ENCODE results near the gene GATA5. TPM values are rescaled to one million over a fixed set of nuclear protein-coding genes. Genes with fewer than 3 reads are reported as not detected.

GATA5 gene
- polyA plus RNA-seq, 1 of the 3 experiments (the other 2 are of a cell fraction): not detected

- no peak for DNase-seq
- H4K20me1 ChIP-seq (ENCODE audit: insufficient read depth): no peaks in the 10 kb centered on the region
- H3K36me3 ChIP-seq (replicated peaks in 1 of 2; ENCODE audit: control insufficient read depth in 1 of 2, insufficient read depth in 2 of 2, low read length in 1 of 2): no peaks in the 10 kb centered on the region
- no peaks in the 10 kb centered on the region; a peak in 1 of 4 replicates for H3K4me1 ChIP-seq (ENCODE audit: control insufficient read depth in 1 of 2, insufficient read depth in 2 of 2, low read depth in 1 of 2, low read length in 1 of 2)
- no peaks in the 10 kb centered on the region for H3K9me2 ChIP-seq
- WGBS (ENCODE audit: low lambda C conversion rate): 77% methylated on average over 22 of the region's 25 CpGs
- CTCF ChIA-PET: interaction anchor here (1.2 to 1.5 kb wide), 2 partner anchors 53 to 153 kb away, joined by 3 to 4 read pairs; no protein-coding TSS in a partner anchor
- no peak overlapping the region for H3K4me3 ChIP-seq (ENCODE audit: low read depth in 2 of 2, low read length in 1 of 2)
- H3K4me2 ChIP-seq: no peak overlapping the region
- no peak overlapping the region for H2AFZ ChIP-seq (ENCODE audit: low read depth)
- TF ChIP-seq GATA2 (CRISPR knock-in tag; IDR thresholded peaks at IDR 0.05): no peak
- TF ChIP-seq JUND (IDR thresholded peaks at IDR 0.05): no peak
- TF ChIP-seq NFIC (IDR thresholded peaks at IDR 0.05; ENCODE audit: borderline replicate concordance): no peak
- TF ChIP-seq NRF1 (IDR thresholded peaks at IDR 0.05; ENCODE audit: low read depth, low read length): no peak
- TF ChIP-seq FOXM1 (IDR thresholded peaks at IDR 0.05; ENCODE audit: low read depth): no peak
- no peak for TF ChIP-seq FOSL2 (IDR thresholded peaks at IDR 0.05; ENCODE audit: borderline replicate concordance, low read depth)
- TF ChIP-seq FOXJ3 (CRISPR knock-in tag; IDR thresholded peaks at IDR 0.05): no peak
- TF ChIP-seq MAX (IDR thresholded peaks at IDR 0.05; ENCODE audit: low read depth): no peak
- no peak for TF ChIP-seq PBX3 (IDR thresholded peaks at IDR 0.05)
- no peak for TF ChIP-seq MEF2A (IDR thresholded peaks at IDR 0.05; ENCODE audit: borderline replicate concordance, low read depth)
- no peak for TF ChIP-seq RXRA (IDR thresholded peaks at IDR 0.05; ENCODE audit: borderline replicate concordance, low read depth)
- TF ChIP-seq SMC3 (IDR thresholded peaks at IDR 0.05; ENCODE audit: low read depth, low read length): no peak
- TF ChIP-seq POLR2AphosphoS5 (IDR thresholded peaks at IDR 0.05; ENCODE audit: low read depth, low read length): no peak
- TF ChIP-seq RCOR1 (IDR thresholded peaks at IDR 0.05; ENCODE audit: low read length): no peak
- no peak for TF ChIP-seq ELF1 (IDR thresholded peaks at IDR 0.05)
- TF ChIP-seq TCF12 (IDR thresholded peaks at IDR 0.05): no peak
- no peak overlapping the region for H3K27ac ChIP-seq (ENCODE audit: low read depth in 2 of 2, low read length in 1 of 2)
- no peaks in the 10 kb centered on the region for H3K9me3 ChIP-seq
- POLR2A ChIA-PET: no interaction called here
- no peak overlapping the region for H3K9ac ChIP-seq
- H3F3A ChIP-seq (replicated peaks; ENCODE audit: insufficient read depth): no peaks in the 10 kb centered on the region
- H3K79me2 ChIP-seq (ENCODE audit: insufficient read depth): no peaks in the 10 kb centered on the region
- H3K27me3 ChIP-seq (ENCODE audit: insufficient read depth): no peaks in the 10 kb centered on the region
Measured at GRCh38 chr20:62463651-62464424, 12.0 kb downstream of the GATA5 start.

GRCh38 chr20:62462976-62463592 lies 12.7 kb downstream of the GATA5 start:
- no peak for DNase-seq
- POLR2A ChIA-PET: no interaction called here
- Histone ChIP-seq H3K4me1 (ENCODE audit: control insufficient read depth in 1 of 2, insufficient read depth in 2 of 2, low read depth in 1 of 2, low read length in 1 of 2) (no peaks in the 10 kb centered on the region; a peak in 1 of 4 replicates), H3K4me2 (no peak overlapping the region), H3K36me3 (replicated peaks in 1 of 2; ENCODE audit: control insufficient read depth in 1 of 2, insufficient read depth in 2 of 2, low read length in 1 of 2) (no peaks in the 10 kb centered on the region), H3K27me3 (ENCODE audit: insufficient read depth) (no peaks in the 10 kb centered on the region), H3K27ac (ENCODE audit: low read depth in 2 of 2, low read length in 1 of 2) (no peak overlapping the region), H4K20me1 (ENCODE audit: insufficient read depth) (no peaks in the 10 kb centered on the region), H3K9me3 (no peaks in the 10 kb centered on the region), H3K79me2 (ENCODE audit: insufficient read depth) (no peaks in the 10 kb centered on the region), H2AFZ (ENCODE audit: low read depth) (no peak overlapping the region), H3F3A (replicated peaks; ENCODE audit: insufficient read depth) (no peaks in the 10 kb centered on the region), H3K9me2 (no peaks in the 10 kb centered on the region), H3K4me3 (ENCODE audit: low read depth in 2 of 2, low read length in 1 of 2) (no peak overlapping the region), H3K9ac (no peak overlapping the region)
- CTCF ChIA-PET: no interaction called here
- whole genome bisulfite sequencing (ENCODE audit: low lambda C conversion rate): 35% methylated on average over 11 of the region's 15 CpGs
- no peak for TF ChIP-seq IRF3 (IDR thresholded peaks at IDR 0.05; ENCODE audit: low read depth, low read length)
- no peak for TF ChIP-seq ELF1 (IDR thresholded peaks at IDR 0.05)
- TF ChIP-seq MAX (IDR thresholded peaks at IDR 0.05; ENCODE audit: low read depth): no peak
- TF ChIP-seq FOXM1 (IDR thresholded peaks at IDR 0.05; ENCODE audit: low read depth): no peak
- TF ChIP-seq RAD21 (IDR thresholded peaks at IDR 0.05; ENCODE audit: low read length): no peak
- TF ChIP-seq EP300 (IDR thresholded peaks at IDR 0.05; ENCODE audit: borderline replicate concordance in 1 of 2, low read depth in 1 of 2, low read length in 1 of 2): no peak
- no peak for TF ChIP-seq YY1 (IDR thresholded peaks at IDR 0.05; ENCODE audit: low read depth)
- no peak for TF ChIP-seq CHD2 (IDR thresholded peaks at IDR 0.05; ENCODE audit: low read length, partially characterized antibody)
- no peak for TF ChIP-seq RXRA (IDR thresholded peaks at IDR 0.05; ENCODE audit: borderline replicate concordance, low read depth)
- no peak for TF ChIP-seq RFX5 (IDR thresholded peaks at IDR 0.05; ENCODE audit: low read length)
- TF ChIP-seq USF1 (IDR thresholded peaks at IDR 0.05; ENCODE audit: borderline replicate concordance, low read depth): no peak
- TF ChIP-seq FOXJ3 (CRISPR knock-in tag; IDR thresholded peaks at IDR 0.05): no peak
- TF ChIP-seq NRF1 (IDR thresholded peaks at IDR 0.05; ENCODE audit: low read depth, low read length): no peak
- TF ChIP-seq RCOR1 (IDR thresholded peaks at IDR 0.05; ENCODE audit: low read length): no peak
- TF ChIP-seq MXI1 (IDR thresholded peaks at IDR 0.05; ENCODE audit: low read depth, low read length): no peak
- no peak for TF ChIP-seq FOSL2 (IDR thresholded peaks at IDR 0.05; ENCODE audit: borderline replicate concordance, low read depth)
